ENCODE results near the gene FOXN4. TPM values are rescaled to one million over a fixed set of nuclear protein-coding genes. Genes with fewer than 3 reads are reported as not detected.

FOXN4 gene
- total and polyA plus RNA-seq, 2 of the 13 experiments (the other 11 are each of a cell fraction or from before 2014, with no cell fraction given): 0.11 TPM; not detected in 1

DNA sequence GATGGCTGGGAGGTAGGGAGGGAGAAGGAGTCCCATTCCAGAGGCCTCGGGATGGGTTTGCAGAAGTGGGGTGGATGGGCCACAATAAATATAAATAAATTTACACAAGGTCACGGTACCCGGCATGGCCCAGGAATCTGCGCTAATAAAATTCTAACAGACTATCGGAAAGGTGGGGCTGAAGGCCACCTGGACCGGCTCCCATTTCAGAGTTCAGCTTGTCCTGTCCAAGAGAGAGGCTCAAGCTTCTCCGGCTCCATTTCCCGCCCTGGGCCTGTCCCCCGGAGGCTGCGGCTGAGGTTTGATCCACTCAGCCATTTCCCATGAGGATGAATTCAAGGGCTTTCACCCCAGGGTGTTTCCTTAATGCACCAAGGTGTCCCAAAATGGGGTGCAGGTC, 30.2 kb downstream of the FOXN4 start:
- BruUV-seq (replicated peaks): no TSS peak
- no peak for DNase-seq (ENCODE audit: low spot score)
- H3K79me2 ChIP-seq (ENCODE audit: insufficient read depth, low read length): no peaks in the 10 kb centered on the region
- WGBS (ENCODE audit: low lambda C conversion rate): 96% methylated on average over 10 of the region's 10 CpGs
- H3K9me3 ChIP-seq (ENCODE audit: low read length): no peaks in the 10 kb centered on the region
- intact Hi-C loops (cut with micrococcal nuclease; ENCODE audit: unreplicated experiment) (no loop called here), in situ Hi-C loops (cut with HindIII; ENCODE audit: extremely low pct_ligation_motif_present, low pct_unique_long_range_greater_than_20kb) (no loop called here)
- H2AFZ ChIP-seq (ENCODE audit: low read length): no peak overlapping the region
- H3K27me3 ChIP-seq (ENCODE audit: control insufficient read depth in 1 of 2, insufficient read depth in 2 of 2, low read length in 2 of 2): peaks cover 0 to 1% of the 10 kb centered on the region in 2 experiments; a peak in 1 of 5 replicates
- no peak for ATAC-seq
- no peak overlapping the region for H3K27ac ChIP-seq (ENCODE audit: extremely low read length, insufficient read depth, low read length)
- no peak overlapping the region for H3K9ac ChIP-seq (ENCODE audit: insufficient read depth, low read depth, low read length)
- no peaks in the 10 kb centered on the region for H3K36me3 ChIP-seq (replicated peaks in 1 of 2; ENCODE audit: control insufficient read depth in 1 of 2, insufficient read depth in 2 of 2, low read length in 2 of 2)
- no peak overlapping the region for H3K4me3 ChIP-seq (replicated peaks in 1 of 3; ENCODE audit: insufficient read depth in 1 of 3, low read depth in 2 of 3, low read length in 3 of 3)
- H4K20me1 ChIP-seq (ENCODE audit: insufficient read depth, low read length): no peaks in the 10 kb centered on the region
- H3K4me1 ChIP-seq (ENCODE audit: insufficient read depth, low read length): peaks cover 53% of the 10 kb centered on the region
- H3K4me2 ChIP-seq (ENCODE audit: low read depth, low read length): no peak overlapping the region
- TF ChIP-seq MED8 (CRISPR knock-in tag; IDR thresholded peaks at IDR 0.05; ENCODE audit: insufficient replicate concordance) (no peak), FOXM1 (CRISPR knock-in tag; IDR thresholded peaks at IDR 0.05) (no peak), KDM3A (CRISPR knock-in tag; IDR thresholded peaks at IDR 0.05; ENCODE audit: low read depth) (no peak), TRIM22 (IDR thresholded peaks at IDR 0.05) (no peak), ZNF83 (CRISPR knock-in tag; IDR thresholded peaks at IDR 0.05; ENCODE audit: borderline replicate concordance) (no peak), HES4 (CRISPR knock-in tag; IDR thresholded peaks at IDR 0.05; ENCODE audit: borderline replicate concordance) (no peak), RXRA (CRISPR knock-in tag; IDR thresholded peaks at IDR 0.05) (no peak), RFX5 (IDR thresholded peaks at IDR 0.05; ENCODE audit: low read depth, low read length) (no peak), MEF2D (CRISPR knock-in tag; IDR thresholded peaks at IDR 0.05) (no peak), ZNF333 (CRISPR knock-in tag; IDR thresholded peaks at IDR 0.05; ENCODE audit: borderline replicate concordance) (no peak), YEATS4 (CRISPR knock-in tag; IDR thresholded peaks at IDR 0.05; ENCODE audit: borderline replicate concordance) (no peak), MED1 (CRISPR knock-in tag; IDR thresholded peaks at IDR 0.05) (no peak), GABPB1 (CRISPR knock-in tag; IDR thresholded peaks at IDR 0.05) (no peak)
- TF ChIP-seq, protein P1, sequence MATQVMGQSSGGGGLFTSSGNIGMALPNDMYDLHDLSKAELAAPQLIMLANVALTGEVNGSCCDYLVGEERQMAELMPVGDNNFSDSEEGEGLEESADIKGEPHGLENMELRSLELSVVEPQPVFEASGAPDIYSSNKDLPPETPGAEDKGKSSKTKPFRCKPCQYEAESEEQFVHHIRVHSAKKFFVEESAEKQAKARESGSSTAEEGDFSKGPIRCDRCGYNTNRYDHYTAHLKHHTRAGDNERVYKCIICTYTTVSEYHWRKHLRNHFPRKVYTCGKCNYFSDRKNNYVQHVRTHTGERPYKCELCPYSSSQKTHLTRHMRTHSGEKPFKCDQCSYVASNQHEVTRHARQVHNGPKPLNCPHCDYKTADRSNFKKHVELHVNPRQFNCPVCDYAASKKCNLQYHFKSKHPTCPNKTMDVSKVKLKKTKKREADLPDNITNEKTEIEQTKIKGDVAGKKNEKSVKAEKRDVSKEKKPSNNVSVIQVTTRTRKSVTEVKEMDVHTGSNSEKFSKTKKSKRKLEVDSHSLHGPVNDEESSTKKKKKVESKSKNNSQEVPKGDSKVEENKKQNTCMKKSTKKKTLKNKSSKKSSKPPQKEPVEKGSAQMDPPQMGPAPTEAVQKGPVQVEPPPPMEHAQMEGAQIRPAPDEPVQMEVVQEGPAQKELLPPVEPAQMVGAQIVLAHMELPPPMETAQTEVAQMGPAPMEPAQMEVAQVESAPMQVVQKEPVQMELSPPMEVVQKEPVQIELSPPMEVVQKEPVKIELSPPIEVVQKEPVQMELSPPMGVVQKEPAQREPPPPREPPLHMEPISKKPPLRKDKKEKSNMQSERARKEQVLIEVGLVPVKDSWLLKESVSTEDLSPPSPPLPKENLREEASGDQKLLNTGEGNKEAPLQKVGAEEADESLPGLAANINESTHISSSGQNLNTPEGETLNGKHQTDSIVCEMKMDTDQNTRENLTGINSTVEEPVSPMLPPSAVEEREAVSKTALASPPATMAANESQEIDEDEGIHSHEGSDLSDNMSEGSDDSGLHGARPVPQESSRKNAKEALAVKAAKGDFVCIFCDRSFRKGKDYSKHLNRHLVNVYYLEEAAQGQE (IDR thresholded peaks at IDR 0.05; ENCODE audit: borderline replicate concordance in 1 of 2, low read depth in 1 of 2, low read length in 2 of 2): no peak
- TF ChIP-seq, protein P2, sequence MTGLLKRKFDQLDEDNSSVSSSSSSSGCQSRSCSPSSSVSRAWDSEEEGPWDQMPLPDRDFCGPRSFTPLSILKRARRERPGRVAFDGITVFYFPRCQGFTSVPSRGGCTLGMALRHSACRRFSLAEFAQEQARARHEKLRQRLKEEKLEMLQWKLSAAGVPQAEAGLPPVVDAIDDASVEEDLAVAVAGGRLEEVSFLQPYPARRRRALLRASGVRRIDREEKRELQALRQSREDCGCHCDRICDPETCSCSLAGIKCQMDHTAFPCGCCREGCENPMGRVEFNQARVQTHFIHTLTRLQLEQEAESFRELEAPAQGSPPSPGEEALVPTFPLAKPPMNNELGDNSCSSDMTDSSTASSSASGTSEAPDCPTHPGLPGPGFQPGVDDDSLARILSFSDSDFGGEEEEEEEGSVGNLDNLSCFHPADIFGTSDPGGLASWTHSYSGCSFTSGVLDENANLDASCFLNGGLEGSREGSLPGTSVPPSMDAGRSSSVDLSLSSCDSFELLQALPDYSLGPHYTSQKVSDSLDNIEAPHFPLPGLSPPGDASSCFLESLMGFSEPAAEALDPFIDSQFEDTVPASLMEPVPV (CRISPR knock-in tag; IDR thresholded peaks at IDR 0.05): no peak
- TF ChIP-seq, protein P3, sequence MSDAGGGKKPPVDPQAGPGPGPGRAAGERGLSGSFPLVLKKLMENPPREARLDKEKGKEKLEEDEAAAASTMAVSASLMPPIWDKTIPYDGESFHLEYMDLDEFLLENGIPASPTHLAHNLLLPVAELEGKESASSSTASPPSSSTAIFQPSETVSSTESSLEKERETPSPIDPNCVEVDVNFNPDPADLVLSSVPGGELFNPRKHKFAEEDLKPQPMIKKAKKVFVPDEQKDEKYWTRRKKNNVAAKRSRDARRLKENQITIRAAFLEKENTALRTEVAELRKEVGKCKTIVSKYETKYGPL (CRISPR knock-in tag; IDR thresholded peaks at IDR 0.05): no peak
- POLR2A ChIA-PET: no interaction called here
- no peak for FAIRE-seq
- CTCF ChIA-PET (ENCODE audit: low intra/inter-chr PET ratio, low total read pairs): no interaction called here
